Stimulated activated naive CD8-positive, alpha-beta T cell treated with anti-CD3 and anti-CD28 coated beads, Interleukin-15, Interleukin-2, amounts not matched to agents 100 ng/mL and 50 ng/mL, for 24 hours (primary cell): Measurements from ENCODE around the gene MITF.

Experiments
- H3K27ac Mint-ChIP-seq: one replicate; pipeline ENCODE4 v1.8.0; 2021; ENCODE audit warnings: mild to moderate bottlenecking, mixed read lengths
- H3K27me3 Mint-ChIP-seq: one replicate; pipeline ENCODE4 v1.8.0; 2021; ENCODE audit warnings: mixed read lengths
- H3K36me3 Mint-ChIP-seq: one replicate; pipeline ENCODE4 v1.8.0; 2021; ENCODE audit warnings: low read depth, mixed read lengths
- H3K4me1 Mint-ChIP-seq: one replicate; pipeline ENCODE4 v1.8.0; 2021; ENCODE audit warnings: low read depth, mixed read lengths
- H3K4me3 Mint-ChIP-seq: one replicate; pipeline ENCODE4 v1.8.0; 2021; ENCODE audit warnings: mild to moderate bottlenecking, mixed read lengths
- H3K9me3 Mint-ChIP-seq: one replicate; pipeline ENCODE4 v1.8.0; 2021; ENCODE audit warnings: mixed read lengths

MITF gene

GRCh38 chr3:69999140-70000027 is 260.1 kb downstream of the MITF start, which contains the start of gene SAMMSON:
SAMMSON (plus strand) TSS chr3:69999733.
- Mint-ChIP-seq H3K4me3 (no peak within 1 kb of the TSS), H3K9me3 (peaks cover 4% of the 10 kb centered on the region), H3K36me3 (no peaks in the 10 kb centered on the region), H3K27me3 (no peaks in the 10 kb centered on the region), H3K27ac (no peak within 1 kb of the TSS), H3K4me1 (no peaks in the 10 kb centered on the region)

- H3K4me3 Mint-ChIP-seq: no peak overlapping the region
These were observed 260.8 kb downstream of the MITF start for GRCh38 chr3:70000028-70000410.

DNA sequence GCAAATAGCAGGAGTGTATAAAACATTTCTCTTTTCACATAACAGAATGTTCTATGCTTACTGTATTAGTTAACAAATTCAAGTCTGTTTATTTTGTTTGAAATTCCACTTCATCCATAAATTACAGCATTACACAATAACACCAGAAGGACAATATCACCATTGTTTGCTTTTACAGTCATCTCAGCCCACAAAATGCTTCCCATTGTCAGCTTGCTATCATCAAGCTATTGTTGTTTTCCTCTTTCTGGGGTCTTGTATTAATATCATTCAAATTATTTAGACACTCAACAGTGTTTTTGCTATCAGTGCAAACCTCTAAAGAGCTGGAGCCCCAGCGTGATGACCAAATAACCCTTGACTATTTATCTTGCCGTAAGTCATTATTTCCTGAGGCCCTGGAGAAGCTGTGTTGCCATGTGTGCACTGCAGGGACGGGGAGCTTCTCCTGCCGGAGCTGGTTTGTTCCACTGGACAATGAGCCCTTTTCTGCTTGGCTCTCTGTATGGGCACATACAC is 261.4 kb downstream of the MITF start:
- Mint-ChIP-seq H3K27me3 (no peaks in the 10 kb centered on the region), H3K27ac (no peak overlapping the region), H3K4me3 (no peak overlapping the region), H3K4me1 (no peaks in the 10 kb centered on the region), H3K9me3 (peaks cover 4% of the 10 kb centered on the region), H3K36me3 (no peaks in the 10 kb centered on the region)

More at GRCh38 chr3:70000028-70000410, 260.8 kb downstream of the MITF start:
- Mint-ChIP-seq H3K36me3 (no peaks in the 10 kb centered on the region), H3K27me3 (no peaks in the 10 kb centered on the region), H3K4me1 (no peaks in the 10 kb centered on the region), H3K9me3 (peaks cover 4% of the 10 kb centered on the region), H3K27ac (no peak overlapping the region)

GRCh38 chr3:70003119-70003518 is 263.9 kb downstream of the MITF start:
- no peaks in the 10 kb centered on the region for H3K27me3 Mint-ChIP-seq
- peaks cover 4% of the 10 kb centered on the region for H3K9me3 Mint-ChIP-seq
- H3K4me1 Mint-ChIP-seq: no peaks in the 10 kb centered on the region
- no peak overlapping the region for H3K27ac Mint-ChIP-seq
- no peaks in the 10 kb centered on the region for H3K36me3 Mint-ChIP-seq
- no peak overlapping the region for H3K4me3 Mint-ChIP-seq

DNA sequence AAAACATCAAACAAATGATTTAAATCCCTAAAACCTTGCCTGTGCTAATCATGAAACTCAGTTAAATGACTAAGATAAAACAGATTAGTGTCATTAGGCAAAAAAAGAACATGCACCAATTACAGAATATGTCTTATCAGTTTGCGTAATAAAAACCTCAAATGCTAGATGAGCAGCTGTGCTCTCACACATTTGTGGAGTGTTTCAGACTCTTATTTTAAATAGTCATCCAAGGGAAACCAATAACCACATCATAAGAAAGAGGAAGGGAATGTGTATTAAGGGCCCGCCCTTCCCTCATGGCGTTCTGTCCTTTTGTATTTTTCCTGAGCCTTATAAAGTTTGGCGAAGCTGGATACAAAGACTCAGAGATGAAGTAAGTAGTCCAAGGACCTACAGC is 266.8 kb downstream of the MITF start:
- Mint-ChIP-seq H3K9me3 (no peaks in the 10 kb centered on the region), H3K4me3 (no peak overlapping the region), H3K4me1 (no peaks in the 10 kb centered on the region), H3K36me3 (no peaks in the 10 kb centered on the region), H3K27ac (no peak overlapping the region), H3K27me3 (no peaks in the 10 kb centered on the region)

DNA sequence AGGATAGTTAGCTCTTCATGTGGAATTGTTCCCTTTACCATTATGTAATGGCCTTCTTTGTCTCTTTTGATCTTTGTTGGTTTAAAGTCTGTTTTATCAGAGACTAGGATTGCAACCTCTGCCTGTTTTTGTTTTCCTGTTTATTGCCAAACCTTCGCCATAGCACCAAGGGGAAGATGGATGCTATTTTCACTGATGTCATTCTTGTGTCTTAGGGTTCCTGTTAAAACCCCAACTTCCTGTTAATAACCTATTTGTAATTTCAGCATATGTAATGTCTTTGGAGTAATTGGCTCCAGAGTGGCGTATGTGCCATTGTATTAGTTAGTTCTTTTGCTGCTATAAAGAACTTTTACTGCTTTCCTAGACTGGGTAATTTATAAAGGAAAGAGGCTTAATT is 271.1 kb downstream of the MITF start:
- H3K27ac Mint-ChIP-seq: no peak overlapping the region

DNA sequence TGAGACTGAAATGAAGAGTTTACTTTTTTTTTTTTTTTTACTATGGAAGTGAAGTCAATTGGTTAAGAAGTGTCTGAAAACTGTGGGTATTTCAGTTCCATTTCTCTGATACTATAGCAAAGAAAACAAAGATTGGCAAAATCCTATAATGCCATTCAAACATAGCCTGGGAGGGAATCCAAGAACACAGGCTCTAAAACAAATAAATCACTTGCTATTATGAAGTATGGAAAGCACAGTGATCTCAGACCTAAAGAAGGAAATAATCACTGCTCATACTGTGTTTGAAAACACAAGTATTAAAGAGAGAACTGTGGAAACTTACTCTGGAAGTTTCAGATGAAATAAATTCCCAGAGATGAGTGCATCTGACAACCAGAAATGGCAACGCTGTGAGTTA is 272.3 kb downstream of the MITF start:
- Mint-ChIP-seq H3K36me3 (no peaks in the 10 kb centered on the region), H3K27me3 (no peaks in the 10 kb centered on the region), H3K4me3 (no peak overlapping the region), H3K4me1 (no peaks in the 10 kb centered on the region), H3K27ac (no peak overlapping the region), H3K9me3 (no peaks in the 10 kb centered on the region)

More for the DNA sequence above, 271.1 kb downstream of the MITF start:
- no peaks in the 10 kb centered on the region for H3K27me3 Mint-ChIP-seq
- no peaks in the 10 kb centered on the region for H3K36me3 Mint-ChIP-seq
- H3K4me3 Mint-ChIP-seq: no peak overlapping the region
- no peaks in the 10 kb centered on the region for H3K4me1 Mint-ChIP-seq
- no peaks in the 10 kb centered on the region for H3K9me3 Mint-ChIP-seq
